Naive thymus-derived CD8-positive, alpha-beta T cell (primary cell): ENCODE results near the gene CSNK1G2. TPM values are rescaled to one million over a fixed set of nuclear protein-coding genes. Genes with fewer than 3 reads are reported as not detected.

Experiments used
- ATAC-seq, 2 donors: fragments of 150-1000 bp; cut with Tn5 transposase in 1 of 2; sonication (Bioruptor Pico), chemical (Tn5 transposase) in 1 of 2; 1 replicate in 1 of 2; 2 replicates in 1 of 2; pipeline ENCODE4 v1.10.0; 2021; ENCODE audit warnings: mild to moderate bottlenecking in 2 of 2, moderate library complexity in 2 of 2
- POLR2A ChIA-PET: fragments of 350-600 bp; sonication (Branson Sonifier 250); formaldehyde crosslinking; loops from one replicate; lab custom pipeline; 2021; ENCODE audit warnings: antibody characterized with exemption; lab: Charles Lee
- DNase-seq, 10 donors: peaks; one replicate each; pipeline versions ENCODE4 v3.0.0 to v3.0.0-alpha.2; 2020 to 2022
- H3K27ac Mint-ChIP-seq, 10 donors: one replicate each; pipeline ENCODE4 v1.8.0; 2020 to 2022; ENCODE audit warnings: mild to moderate bottlenecking in 10 of 10, mixed read lengths in 10 of 10, moderate library complexity in 4 of 10, inconsistent platforms in 1 of 10
- H3K27me3 Mint-ChIP-seq, 5 donors: one replicate each; pipeline ENCODE4 v1.8.0; 2021 to 2022; ENCODE audit warnings: mixed read lengths in 5 of 5
- H3K36me3 Mint-ChIP-seq, 3 donors: one replicate each; pipeline ENCODE4 v1.8.0; 2020 to 2022; ENCODE audit warnings: mixed read lengths in 3 of 3, mild to moderate bottlenecking in 2 of 3, inconsistent platforms in 1 of 3
- H3K4me1 Mint-ChIP-seq, 4 donors: one replicate each; pipeline ENCODE4 v1.8.0; 2021 to 2022; ENCODE audit warnings: mixed read lengths in 4 of 4
- H3K4me3 Mint-ChIP-seq, 10 donors: one replicate each; pipeline ENCODE4 v1.8.0; 2020 to 2022; ENCODE audit warnings: mild to moderate bottlenecking in 10 of 10, mixed read lengths in 10 of 10, moderate library complexity in 6 of 10, inconsistent platforms in 1 of 10
- H3K9me3 Mint-ChIP-seq, 9 donors: one replicate each; pipeline ENCODE4 v1.8.0; 2020 to 2022; ENCODE audit warnings: mixed read lengths in 9 of 9, mild to moderate bottlenecking in 3 of 9, inconsistent platforms in 1 of 9, moderate library complexity in 1 of 9
- polyA plus RNA-seq, 3 donors: library from polyadenylated mRNA; unstranded; fragments of 300-500 nt; fragmentation: Illumina TruSeq; gene quantifications; one replicate each; pipeline ENCODE4 v1.2.3, GENCODE V29; 2021
- total RNA-seq, 8 experiments: library from RNA in 2 of 8; stranded (reverse) in 2 of 8; gene quantifications; one replicate each; pipeline ENCODE4 v1.2.3 and lab custom pipeline; 2021 to 2026

CSNK1G2 gene
- total and polyA plus RNA-seq, 5 experiments from 2014 or later: 25.4 to 175 (median 67.6) TPM

GRCh38 chr19:2003874-2004273 lies 62.9 kb downstream of the CSNK1G2 start:
- peak overlapping the region in 2 of 10 donors; percentile 52 to 66 for H3K27ac Mint-ChIP-seq
- peaks cover 0 to 30% (median 2%) of the 10 kb centered on the region in 3 donors for H3K36me3 Mint-ChIP-seq
- no peaks in the 10 kb centered on the region for H3K9me3 Mint-ChIP-seq
- H3K27me3 Mint-ChIP-seq: no peaks in the 10 kb centered on the region
- peaks cover 0 to 12% (median 4%) of the 10 kb centered on the region in 4 donors for H3K4me1 Mint-ChIP-seq
- H3K4me3 Mint-ChIP-seq: no peak overlapping the region
- ATAC-seq: no peak
- POLR2A ChIA-PET: interaction anchor here (0.6 to 0.7 kb wide), 3 partner anchors 61 to 972 kb away, joined by 3 to 4 read pairs (median 4); no protein-coding TSS in a partner anchor
- DNase-seq: no peak

GRCh38 chr19:2010135-2010668 lies 69.2 kb downstream of the CSNK1G2 start:
- Mint-ChIP-seq H3K36me3 (peaks cover 0 to 13% (median 9%) of the 10 kb centered on the region in 3 donors), H3K9me3 (no peaks in the 10 kb centered on the region), H3K27me3 (no peaks in the 10 kb centered on the region), H3K4me1 (peaks cover 7 to 46% (median 27%) of the 10 kb centered on the region in 4 donors), H3K4me3 (no peak overlapping the region), H3K27ac (peak overlapping the region in 2 of 10 donors; percentile 40 to 56)
- ATAC-seq: no peak
- POLR2A ChIA-PET: no interaction called here
- no peak for DNase-seq

GRCh38 chr19:2011169-2011568 lies 70.2 kb downstream of the CSNK1G2 start:
- POLR2A ChIA-PET: no interaction called here
- no peaks in the 10 kb centered on the region for H3K27me3 Mint-ChIP-seq
- H3K9me3 Mint-ChIP-seq: no peaks in the 10 kb centered on the region
- DNase-seq: no peak
- H3K36me3 Mint-ChIP-seq: peaks cover 0 to 13% (median 9%) of the 10 kb centered on the region in 3 donors
- peaks cover 7 to 46% (median 26%) of the 10 kb centered on the region in 4 donors for H3K4me1 Mint-ChIP-seq
- no peak for ATAC-seq
- peak overlapping the region in 7 of 10 donors; percentile 24 to 81 (median 56) for H3K27ac Mint-ChIP-seq
- H3K4me3 Mint-ChIP-seq: no peak overlapping the region

- Mint-ChIP-seq H3K27ac (peak overlapping the region in 8 of 10 donors; percentile 10 to 77 (median 50)), H3K4me1 (peaks cover 8 to 46% (median 27%) of the 10 kb centered on the region in 4 donors), H3K27me3 (no peaks in the 10 kb centered on the region), H3K4me3 (peak overlapping the region in 8 of 10 donors; percentile 13 to 78 (median 50)), H3K36me3 (peaks cover 0 to 13% (median 9%) of the 10 kb centered on the region in 3 donors), H3K9me3 (no peaks in the 10 kb centered on the region)
- POLR2A ChIA-PET: interaction anchor here (0.6 kb wide), 1 partner anchor 83 kb away, joined by 3 read pairs; no protein-coding TSS in a partner anchor
- no peak for DNase-seq
- no peak for ATAC-seq
These were observed 72.1 kb downstream of the CSNK1G2 start for GRCh38 chr19:2012941-2013682.

- no peak for ATAC-seq
- Mint-ChIP-seq H3K9me3 (no peaks in the 10 kb centered on the region), H3K27ac (peak overlapping the region in 8 of 10 donors; percentile 16 to 80 (median 56)), H3K27me3 (no peaks in the 10 kb centered on the region), H3K4me3 (peak overlapping the region in 7 of 10 donors; percentile 18 to 82 (median 45)), H3K36me3 (peaks cover 0 to 13% (median 9%) of the 10 kb centered on the region in 3 donors), H3K4me1 (peaks cover 8 to 46% (median 27%) of the 10 kb centered on the region in 4 donors)
- POLR2A ChIA-PET: no interaction called here
- no peak for DNase-seq
These were observed 72.7 kb downstream of the CSNK1G2 start for GRCh38 chr19:2013683-2013961.

- POLR2A ChIA-PET: no interaction called here
- H3K27me3 Mint-ChIP-seq: no peaks in the 10 kb centered on the region
- ATAC-seq (no peak), DNase-seq (no peak)
- peak overlapping the region in 7 of 10 donors; percentile 25 to 85 (median 44) for H3K27ac Mint-ChIP-seq
- H3K36me3 Mint-ChIP-seq: peaks cover 0 to 13% (median 9%) of the 10 kb centered on the region in 3 donors
- peaks cover 8 to 46% (median 26%) of the 10 kb centered on the region in 4 donors for H3K4me1 Mint-ChIP-seq
- no peaks in the 10 kb centered on the region for H3K9me3 Mint-ChIP-seq
- H3K4me3 Mint-ChIP-seq: peak overlapping the region in 7 of 10 donors; percentile 7 to 87 (median 56)
These were observed 73.2 kb downstream of the CSNK1G2 start for GRCh38 chr19:2014131-2014571.

- peak; percentile 61 to 74 for ATAC-seq
- POLR2A ChIA-PET: interaction anchor here (2.3 kb wide), 1 partner anchor 37 kb away, joined by 6 read pairs; no protein-coding TSS in a partner anchor
- peaks cover 0 to 13% (median 6%) of the 10 kb centered on the region in 3 donors for H3K36me3 Mint-ChIP-seq
- H3K4me3 Mint-ChIP-seq: peak overlapping the region; percentile 56 to 87 (median 66)
- H3K4me1 Mint-ChIP-seq: peaks cover 13 to 46% (median 29%) of the 10 kb centered on the region in 4 donors
- no peaks in the 10 kb centered on the region for H3K27me3 Mint-ChIP-seq
- H3K27ac Mint-ChIP-seq: peak overlapping the region in 6 of 10 donors; percentile 41 to 83 (median 64)
- H3K9me3 Mint-ChIP-seq: no peaks in the 10 kb centered on the region
- DNase-seq: peak in 5 of 10 donors; percentile 35 to 47 (median 37)
These were observed 74.0 kb downstream of the CSNK1G2 start for GRCh38 chr19:2014731-2015607.

GRCh38 chr19:2015608-2015950 lies 74.6 kb downstream of the CSNK1G2 start, which contains the start of gene BTBD2:
TSS of gene BTBD2 (minus strand) at chr19:2015714. CDS start at chr19:2015703, 11 bp downstream.
- H3K36me3 Mint-ChIP-seq: peaks cover 0 to 13% (median 6%) of the 10 kb centered on the region in 3 donors
- DNase-seq: peak in 5 of 10 donors; percentile 21 to 51 (median 33)
- H3K4me1 Mint-ChIP-seq: peaks cover 11 to 41% (median 29%) of the 10 kb centered on the region in 4 donors
- no peaks in the 10 kb centered on the region for H3K9me3 Mint-ChIP-seq
- H3K27me3 Mint-ChIP-seq: no peaks in the 10 kb centered on the region
- POLR2A ChIA-PET: interaction anchor here (1.0 to 2.3 kb wide), 2 partner anchors 32 to 36 kb away, joined by 3 to 6 read pairs; no protein-coding TSS in a partner anchor
- peak within 1 kb of the TSS; percentile 62 to 87 (median 69) for H3K4me3 Mint-ChIP-seq
- peak in 1 of 2 donors; percentile 18 for ATAC-seq
- peak within 1 kb of the TSS in 9 of 10 donors; percentile 9 to 85 (median 63) for H3K27ac Mint-ChIP-seq

GRCh38 chr19:2016041-2016807 lies 75.3 kb downstream of the CSNK1G2 start:
- H3K27me3 Mint-ChIP-seq: no peaks in the 10 kb centered on the region
- peak overlapping the region; percentile 47 to 75 (median 56) for H3K4me3 Mint-ChIP-seq
- H3K9me3 Mint-ChIP-seq: no peaks in the 10 kb centered on the region
- POLR2A ChIA-PET: interaction anchor here (0.6 to 4.1 kb wide), 9 partner anchors 28 to 322 kb away, joined by 3 to 11 read pairs (median 3); partner anchors contain the start of gene MOB3A
- ATAC-seq: peak; percentile 33 to 50
- peak in 7 of 10 donors; percentile 37 to 85 (median 51) for DNase-seq
- H3K27ac Mint-ChIP-seq: peak overlapping the region in 9 of 10 donors; percentile 9 to 85 (median 68)
- H3K36me3 Mint-ChIP-seq: peaks cover 0 to 8% (median 6%) of the 10 kb centered on the region in 3 donors
- H3K4me1 Mint-ChIP-seq: peaks cover 8 to 35% (median 26%) of the 10 kb centered on the region in 4 donors

GRCh38 chr19:2018752-2019151 lies 77.8 kb downstream of the CSNK1G2 start:
- Mint-ChIP-seq H3K27ac (peak overlapping the region in 1 of 10 donors; percentile 87), H3K4me3 (no peak overlapping the region), H3K36me3 (no peaks in the 10 kb centered on the region), H3K4me1 (peaks cover 6 to 15% (median 13%) of the 10 kb centered on the region in 4 donors), H3K27me3 (no peaks in the 10 kb centered on the region), H3K9me3 (no peaks in the 10 kb centered on the region)
- POLR2A ChIA-PET: interaction anchor here (0.7 to 4.1 kb wide), 11 partner anchors 22 to 152 kb away, joined by 3 to 13 read pairs (median 6); partner anchors contain the start of gene MOB3A
- DNase-seq: no peak
- ATAC-seq: no peak
